Smooth muscle cell of the coronary artery (primary cell): Measurements from ENCODE around the gene AGMAT. TPM values are rescaled to one million over a fixed set of nuclear protein-coding genes. Genes with fewer than 3 reads are reported as not detected.

ENCODE experiments used
- total RNA-seq: library from RNA; depleted of rRNA; stranded (reverse); fragments of >200 nt; gene quantifications from 2 replicates; pipeline ENCODE4 v1.2.3, GENCODE V29; 2014; ENCODE audit warnings: low replicate concordance

The AGMAT gene, protein sequence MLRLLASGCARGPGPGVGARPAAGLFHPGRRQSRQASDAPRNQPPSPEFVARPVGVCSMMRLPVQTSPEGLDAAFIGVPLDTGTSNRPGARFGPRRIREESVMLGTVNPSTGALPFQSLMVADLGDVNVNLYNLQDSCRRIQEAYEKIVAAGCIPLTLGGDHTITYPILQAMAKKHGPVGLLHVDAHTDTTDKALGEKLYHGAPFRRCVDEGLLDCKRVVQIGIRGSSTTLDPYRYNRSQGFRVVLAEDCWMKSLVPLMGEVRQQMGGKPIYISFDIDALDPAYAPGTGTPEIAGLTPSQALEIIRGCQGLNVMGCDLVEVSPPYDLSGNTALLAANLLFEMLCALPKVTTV
- total RNA-seq = 0.23 and 0.53 TPM in 2 replicates

GRCh38 chr1:15584489-15585363 is at the start of gene AGMAT:
Gene AGMAT (minus strand): TSS chr1:15585051. CDS start chr1:15584967, 84 bp downstream.

GRCh38 chr1:15617173-15618076 is 32.6 kb upstream of the AGMAT start, which contains the start of gene DDI2:
Gene DDI2 (plus strand): TSS chr1:15617458. CDS start chr1:15617671, 213 bp downstream.

GRCh38 chr1:15526490-15527339 is 58.1 kb downstream of the AGMAT start, which contains the start of gene DNAJC16:
Gene DNAJC16 (plus strand): TSS chr1:15526848. CDS start chr1:15529106, 2,258 bp downstream.

DNA sequence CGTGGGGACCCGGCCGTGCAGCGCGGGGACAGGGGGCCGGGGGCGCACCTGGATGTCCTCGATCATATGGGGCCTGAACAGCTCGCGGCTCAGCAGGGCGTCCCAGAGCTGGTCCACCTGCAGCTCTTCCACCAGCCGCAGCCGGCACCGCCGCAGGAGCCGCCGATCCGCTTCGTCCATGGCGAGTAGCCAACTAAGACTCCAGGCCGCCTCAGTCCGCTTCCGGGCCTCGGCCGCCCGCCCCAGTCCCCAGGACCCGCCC is 60.9 kb downstream of the AGMAT start, which contains the start of gene CASP9:
Gene CASP9, minus strand, starts transcription at position 195 of the 262 bp plus-strand sequence. Its CDS starts 15 bp downstream, at position 180.

Other genes starting within 250 kb of the AGMAT start
- 5.6 and 13.4 TPM in 2 replicates for gene EFHD2, start 175.2 kb downstream of the AGMAT start, total RNA-seq
- gene CTRC, start 146.6 kb downstream of the AGMAT start, total RNA-seq = 0.15 TPM in 1 of 2 replicates, not detected in the other
- gene CELA2A, start 128.3 kb downstream of the AGMAT start, total RNA-seq = not detected in 2 replicates
- not detected in 2 replicates for gene CELA2B, start 108.9 kb downstream of the AGMAT start, total RNA-seq
- gene CASP9, start 60.8 kb downstream of the AGMAT start, total RNA-seq = 3.8 and 3.9 TPM in 2 replicates
- gene DNAJC16, start 58.2 kb downstream of the AGMAT start, total RNA-seq = 10.4 and 15.9 TPM in 2 replicates
- gene DDI2, start 32.4 kb upstream of the AGMAT start, total RNA-seq = 8.4 and 14.0 TPM in 2 replicates
- 55.4 and 128 TPM in 2 replicates for gene PLEKHM2, start 99.3 kb upstream of the AGMAT start, total RNA-seq
- gene SLC25A34, start 151.2 kb upstream of the AGMAT start, total RNA-seq = 0.30 and 0.47 TPM in 2 replicates
- not detected in 2 replicates for gene TMEM82, start 157.4 kb upstream of the AGMAT start, total RNA-seq
- 13.0 and 143 TPM in 2 replicates for gene FBLIM1, start 173.7 kb upstream of the AGMAT start, total RNA-seq
- gene UQCRHL, start 222.6 kb upstream of the AGMAT start, total RNA-seq = 11.4 and 18.3 TPM in 2 replicates